Endothelial cell of umbilical vein (primary cell): ENCODE results near the gene CCNJL. TPM values are rescaled to one million over a fixed set of nuclear protein-coding genes. Genes with fewer than 3 reads are reported as not detected.

Experiments
- BruUV-seq: library from RNA; stranded (reverse); fragments of 400-500 nt; replicated peaks from 2 replicates; lab custom pipeline; 2021; lab: Mats Ljungman, UMichigan
- CTCF ChIA-PET: fragments of 300-600, 350-600 bp; sonication (Branson Sonifier 250); formaldehyde crosslinking; loops from one replicate; lab custom pipeline; 2021; ENCODE audit warnings: antibody characterized with exemption, inconsistent platforms; lab: Charles Lee
- POLR2A ChIA-PET: fragments of 300-600, 350-600 bp; sonication (Branson Sonifier 250); formaldehyde crosslinking; loops from one replicate; lab custom pipeline; 2021; ENCODE audit warnings: antibody characterized with exemption, inconsistent platforms; lab: Charles Lee
- DNase-seq: peaks from one replicate; pipeline ENCODE4 v3.0.0-alpha.2; 2011; ENCODE audit warnings: low read depth, low spot score
- FAIRE-seq: peaks from 2 replicates; lab custom pipeline; 2011; peaks lifted over from hg19 to GRCh38; lab: Jason Lieb, UNC
- H2AFZ ChIP-seq: 2 replicates; pipeline ENCODE4 v1.6.0; 2012; ENCODE audit warnings: low read depth, low read length, control low read depth, inconsistent platforms
- H3K27ac ChIP-seq: 2 replicates; pipeline ENCODE4 v1.5.1; 2011; ENCODE audit warnings: low read depth, mild to moderate bottlenecking, control low read depth, low read length, moderate library complexity; ENCODE audit not compliant: insufficient read depth
- H3K27me3 ChIP-seq, 2 experiments: 2 replicates each; pipeline versions ENCODE4 v1.6.0 to v1.6.1; 2011; ENCODE audit warnings: low read length in 2 of 2, mixed read lengths in 1 of 2; ENCODE audit not compliant: control insufficient read depth in 2 of 2, insufficient read depth in 2 of 2
- H3K36me3 ChIP-seq, 2 experiments: 2 replicates in 1 of 2; 3 replicates in 1 of 2; pipeline ENCODE4 v1.5.1; 2011; ENCODE audit warnings: low read length in 2 of 2, mild to moderate bottlenecking in 1 of 2, moderate library complexity in 1 of 2; ENCODE audit not compliant: control insufficient read depth in 2 of 2, insufficient read depth in 2 of 2; ENCODE audit errors: extremely low read depth in 1 of 2
- H3K4me1 ChIP-seq: 3 replicates; pipeline ENCODE4 v1.5.1; 2011; ENCODE audit warnings: mild to moderate bottlenecking, low read length; ENCODE audit not compliant: control insufficient read depth, insufficient read depth; ENCODE audit errors: extremely low read depth
- H3K4me2 ChIP-seq: 2 replicates; pipeline ENCODE4 v1.6.1; 2011; ENCODE audit warnings: low read length, control low read depth, mixed read lengths; ENCODE audit not compliant: insufficient read depth
- H3K4me3 ChIP-seq, 3 experiments: fragments of 200-600 bp in 1 of 3; sonication (generic), shearing (Covaris generic) in 1 of 3; replicated peaks in 1 of 3; 2 replicates each; pipeline ENCODE4 v1.5.1; 2011 to 2016; ENCODE audit warnings: control low read depth in 3 of 3, low read length in 3 of 3, mild to moderate bottlenecking in 2 of 3, inconsistent platforms in 1 of 3, low read depth in 1 of 3, moderate library complexity in 1 of 3; ENCODE audit not compliant: insufficient read depth in 1 of 3
- H3K79me2 ChIP-seq: 2 replicates; pipeline ENCODE4 v1.6.0; 2012; ENCODE audit warnings: low read length, inconsistent platforms; ENCODE audit not compliant: control insufficient read depth, insufficient read depth
- H3K9ac ChIP-seq: replicated peaks from 2 replicates; pipeline ENCODE3; 2011; ENCODE audit warnings: low read length, control low read depth; ENCODE audit not compliant: insufficient read depth; ENCODE audit errors: extremely low read depth
- H3K9me1 ChIP-seq: replicated peaks from 3 replicates; pipeline ENCODE4 v1.6.0; 2011; ENCODE audit warnings: mild to moderate bottlenecking, low read length; ENCODE audit not compliant: control insufficient read depth, insufficient read depth; ENCODE audit errors: extremely low read depth
- H3K9me3 ChIP-seq: replicated peaks from 2 replicates; pipeline ENCODE4 v1.5.1; 2012; ENCODE audit warnings: low read length, inconsistent platforms; ENCODE audit not compliant: control insufficient read depth, insufficient read depth
- H4K20me1 ChIP-seq: replicated peaks from 2 replicates; pipeline ENCODE3; 2011; ENCODE audit warnings: mild to moderate bottlenecking, low read length; ENCODE audit not compliant: control insufficient read depth, insufficient read depth; ENCODE audit errors: extremely low read depth
- EZH2 ChIP-seq: IDR thresholded peaks from 2 replicates; pipeline ENCODE4 v1.6.1; 2012; ENCODE audit warnings: borderline replicate concordance, low read depth, mild to moderate bottlenecking, moderate library complexity, low read length, inconsistent platforms; ENCODE audit not compliant: severe bottlenecking
- FOS ChIP-seq: IDR thresholded peaks from 2 replicates; pipeline ENCODE4 v1.6.1; 2011; ENCODE audit warnings: mild to moderate bottlenecking, low read length, moderate library complexity, borderline replicate concordance; ENCODE audit not compliant: insufficient read depth
- GATA2 ChIP-seq: IDR thresholded peaks from 2 replicates; pipeline ENCODE4 v1.7.0; 2011; ENCODE audit warnings: low read depth, mild to moderate bottlenecking, moderate library complexity, mixed read lengths, low read length; ENCODE audit not compliant: insufficient read length, insufficient read depth
- JUN ChIP-seq: IDR thresholded peaks from 2 replicates; pipeline ENCODE4 v1.6.1; 2011; ENCODE audit warnings: borderline replicate concordance, low read depth; ENCODE audit not compliant: insufficient read length, insufficient read depth
- MAX ChIP-seq: IDR thresholded peaks from 2 replicates; pipeline ENCODE4 v1.6.1; 2011; ENCODE audit not compliant: insufficient read depth, insufficient read length
- MYC ChIP-seq: IDR thresholded peaks from one replicate; pipeline ENCODE4 v1.6.1; 2011; ENCODE audit warnings: mild to moderate bottlenecking, low read depth, low read length
- POLR2A ChIP-seq: IDR thresholded peaks from 2 replicates; pipeline ENCODE4 v1.6.1; 2012; ENCODE audit warnings: low read depth, mild to moderate bottlenecking, control low read depth, low read length
- POLR2AphosphoS5 ChIP-seq: IDR thresholded peaks from 2 replicates; pipeline ENCODE4 v1.6.1; 2012; ENCODE audit warnings: low read depth, mild to moderate bottlenecking, control low read depth, low read length, moderate library complexity; ENCODE audit not compliant: insufficient read depth
- dilution Hi-C: fragments of 300-500 bp; cut with MboI; formaldehyde crosslinking; loops from one replicate; pipeline ENCODE4 v1.15.0; 2019; ENCODE audit warnings: low sequenced_read_pairs; ENCODE audit not compliant: extremely low pct_ligation_motif_present
- intact Hi-C: fragments of 100-400 bp; cut with micrococcal nuclease; formaldehyde crosslinking; loops from one replicate; pipeline ENCODE4 v1.10.0; 2022
- polyA plus RNA-seq, 4 experiments: library from polyadenylated mRNA; depleted of rRNA in 3 of 4; stranded (reverse) in 3 of 4; unstranded in 1 of 4; fragments of >200 nt; gene quantifications; 2 replicates each; pipeline versions ENCODE4 v1.2.1 to v1.2.3, GENCODE V29; 2011 to 2012; ENCODE audit warnings: missing spikeins in 1 of 4
- total RNA-seq: library from RNA; stranded (reverse); gene quantifications from 2 replicates; pipeline ENCODE4 v1.2.3, GENCODE V29; 2021
- TF ChIP-seq, protein P1 (sequence below), 2 donors: IDR thresholded peaks; 1 replicate in 1 of 2; 2 replicates in 1 of 2; pipeline ENCODE4 v1.5.1; 2011; ENCODE audit warnings: low read length in 2 of 2, mild to moderate bottlenecking in 2 of 2, moderate library complexity in 2 of 2, control low read depth in 1 of 2, inconsistent platforms in 1 of 2, low read depth in 1 of 2; ENCODE audit not compliant: insufficient read depth in 1 of 2; ENCODE audit errors: extremely low read depth in 1 of 2

The CCNJL gene
- total and polyA plus RNA-seq, 2 donors (not counting 3 experiments of a cell fraction or from before 2014, with no cell fraction given): 20.0 to 21.3 TPM

DNA sequence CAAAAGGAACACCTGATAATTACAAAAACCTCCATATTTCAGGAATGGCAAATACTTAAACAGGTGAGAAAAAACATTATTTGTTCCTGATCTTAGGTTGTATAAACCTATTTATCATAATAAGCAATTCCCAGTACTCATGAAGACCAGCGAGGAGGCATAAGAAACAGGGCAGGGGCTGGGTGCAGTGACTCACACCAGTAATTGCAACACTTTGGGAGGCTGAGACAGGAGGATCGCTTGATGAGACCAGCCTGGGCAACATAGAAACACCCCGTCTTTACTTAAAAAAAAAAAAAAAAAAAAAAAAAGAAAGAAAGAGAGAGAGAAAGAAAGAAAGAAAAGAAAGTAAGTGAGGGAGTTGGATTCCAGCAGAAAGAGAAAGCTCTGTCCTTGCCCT lies 21.6 kb downstream of the CCNJL start:
- dilution Hi-C loops (no loop called here), intact Hi-C loops (no loop called here)
- Histone ChIP-seq H2AFZ (no peak overlapping the region), H3K9ac (no peak overlapping the region), H3K27ac (no peak overlapping the region), H3K79me2 (peaks cover 3% of the 10 kb centered on the region), H3K4me1 (peaks cover 19% of the 10 kb centered on the region), H4K20me1 (no peaks in the 10 kb centered on the region), H3K9me3 (no peaks in the 10 kb centered on the region), H3K27me3 (no peaks in the 10 kb centered on the region), H3K9me1 (no peaks in the 10 kb centered on the region), H3K4me2 (no peak overlapping the region), H3K36me3 (no peaks in the 10 kb centered on the region), H3K4me3 (no peak overlapping the region)
- FAIRE-seq (no peak), DNase-seq (no peak)
- POLR2A ChIA-PET: no interaction called here
- CTCF ChIA-PET: interaction anchor here (1.0 kb wide), 1 partner anchor 269 kb away, joined by 3 read pairs; no protein-coding TSS in a partner anchor
- no peak for TF ChIP-seq FOS
- no peak for TF ChIP-seq POLR2AphosphoS5
- TF ChIP-seq MYC: no peak
- TF ChIP-seq MAX: no peak
- TF ChIP-seq, protein P1, sequence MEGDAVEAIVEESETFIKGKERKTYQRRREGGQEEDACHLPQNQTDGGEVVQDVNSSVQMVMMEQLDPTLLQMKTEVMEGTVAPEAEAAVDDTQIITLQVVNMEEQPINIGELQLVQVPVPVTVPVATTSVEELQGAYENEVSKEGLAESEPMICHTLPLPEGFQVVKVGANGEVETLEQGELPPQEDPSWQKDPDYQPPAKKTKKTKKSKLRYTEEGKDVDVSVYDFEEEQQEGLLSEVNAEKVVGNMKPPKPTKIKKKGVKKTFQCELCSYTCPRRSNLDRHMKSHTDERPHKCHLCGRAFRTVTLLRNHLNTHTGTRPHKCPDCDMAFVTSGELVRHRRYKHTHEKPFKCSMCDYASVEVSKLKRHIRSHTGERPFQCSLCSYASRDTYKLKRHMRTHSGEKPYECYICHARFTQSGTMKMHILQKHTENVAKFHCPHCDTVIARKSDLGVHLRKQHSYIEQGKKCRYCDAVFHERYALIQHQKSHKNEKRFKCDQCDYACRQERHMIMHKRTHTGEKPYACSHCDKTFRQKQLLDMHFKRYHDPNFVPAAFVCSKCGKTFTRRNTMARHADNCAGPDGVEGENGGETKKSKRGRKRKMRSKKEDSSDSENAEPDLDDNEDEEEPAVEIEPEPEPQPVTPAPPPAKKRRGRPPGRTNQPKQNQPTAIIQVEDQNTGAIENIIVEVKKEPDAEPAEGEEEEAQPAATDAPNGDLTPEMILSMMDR (IDR thresholded peaks at IDR 0.05; ENCODE audit: extremely low read depth in 1 of 2, insufficient read depth in 1 of 2, low read depth in 1 of 2, low read length in 2 of 2): no peak
- TF ChIP-seq GATA2: no peak
- TF ChIP-seq EZH2: no peak
- no peak for TF ChIP-seq POLR2A
- no peak for TF ChIP-seq JUN
- no TSS peak for BruUV-seq
